B cell (primary cell): ENCODE data around the gene GOLIM4. TPM values are rescaled to one million over a fixed set of nuclear protein-coding genes. Genes with fewer than 3 reads are reported as not detected.

Experiments
- ATAC-seq: fragments of 200-7000 bp; cut with Tn5 transposase; one replicate; pipeline ENCODE4 v1.10.0; 2021; ENCODE audit warnings: low read depth, mild to moderate bottlenecking, moderate number of reproducible peaks, moderate library complexity
- CTCF ChIA-PET: fragments of 350-600 bp; sonication (Branson Sonifier 250); formaldehyde crosslinking; loops from one replicate; lab custom pipeline; 2021; ENCODE audit warnings: antibody characterized with exemption, inconsistent platforms; lab: Charles Lee
- POLR2A ChIA-PET: fragments of 350-600 bp; sonication (Branson Sonifier 250); formaldehyde crosslinking; loops from one replicate; lab custom pipeline; 2021; ENCODE audit warnings: antibody characterized with exemption; lab: Charles Lee
- DNase-seq: peaks from one replicate; pipeline ENCODE4 v3.0.0; 2013
- H2AFZ ChIP-seq: 2 replicates; pipeline ENCODE4 v1.6.1; 2012; ENCODE audit warnings: mild to moderate bottlenecking, low read depth, low read length; ENCODE audit not compliant: insufficient read depth, poor library complexity, severe bottlenecking
- H3K27ac ChIP-seq, 2 donors: 1 replicate in 1 of 2; 2 replicates in 1 of 2; pipeline ENCODE4 v1.5.1; 2012 to 2013; ENCODE audit warnings: low read length in 2 of 2, mild to moderate bottlenecking in 2 of 2, moderate library complexity in 1 of 2
- H3K27me3 ChIP-seq, 4 experiments: fragments of 200-600 bp in 1 of 4; sonication (generic) in 1 of 4; replicated peaks in 1 of 4; 1 replicate in 2 of 4; 2 replicates in 2 of 4; pipeline versions ENCODE4 v1.6.1 to v1.7.0; 2013 to 2016; ENCODE audit warnings: low read length in 3 of 4, mild to moderate bottlenecking in 2 of 4, mixed read lengths in 1 of 4, moderate library complexity in 1 of 4; ENCODE audit not compliant: insufficient read depth in 4 of 4, control insufficient read depth in 3 of 4; ENCODE audit errors: control extremely low read depth in 1 of 4
- H3K36me3 ChIP-seq, 2 experiments: replicated peaks in 1 of 2; 1 replicate in 1 of 2; 2 replicates in 1 of 2; pipeline versions ENCODE4 v1.6.1 to v1.7.1; 2013; ENCODE audit warnings: low read length in 1 of 2; ENCODE audit not compliant: insufficient read depth in 2 of 2, control insufficient read depth in 1 of 2; ENCODE audit errors: control extremely low read depth in 1 of 2, extremely low read depth in 1 of 2
- H3K4me1 ChIP-seq, 2 donors: fragments of 200-600 bp in 1 of 2; sonication (generic) in 1 of 2; 1 replicate in 1 of 2; 2 replicates in 1 of 2; pipeline versions ENCODE4 v1.5.1 to v1.6.1; 2013 to 2017; ENCODE audit warnings: low read length in 2 of 2; ENCODE audit not compliant: control insufficient read depth in 2 of 2, insufficient read depth in 2 of 2
- H3K4me2 ChIP-seq: replicated peaks from 2 replicates; pipeline ENCODE3; 2012; ENCODE audit warnings: mild to moderate bottlenecking, low read depth, low read length; ENCODE audit not compliant: poor library complexity, severe bottlenecking
- H3K4me3 ChIP-seq, 5 experiments: fragments of 200-600 bp in 1 of 5; sonication (generic) in 1 of 5; 1 replicate in 3 of 5; 2 replicates in 2 of 5; pipeline versions ENCODE4 v1.5.1 to v1.7.0; 2011 to 2016; ENCODE audit warnings: low read length in 4 of 5, mild to moderate bottlenecking in 4 of 5, low read depth in 2 of 5, control low read depth in 1 of 5, moderate library complexity in 1 of 5; ENCODE audit not compliant: insufficient read depth in 1 of 5; ENCODE audit errors: control extremely low read depth in 1 of 5, extremely low read depth in 1 of 5
- H3K79me2 ChIP-seq: fragments of 200-600 bp; sonication (generic); one replicate; pipeline ENCODE4 v1.6.0; 2016; ENCODE audit warnings: low read length; ENCODE audit not compliant: control insufficient read depth, insufficient read depth
- H3K9ac ChIP-seq: fragments of 200-600 bp; sonication (generic); 2 replicates; pipeline ENCODE4 v1.6.1; 2017; ENCODE audit warnings: mild to moderate bottlenecking, low read length, moderate library complexity
- H3K9me3 ChIP-seq, 3 donors: one replicate each; pipeline versions ENCODE4 v1.6.1 to v1.7.1; 2013; ENCODE audit warnings: low read length in 2 of 3; ENCODE audit not compliant: control insufficient read depth in 2 of 3, insufficient read depth in 1 of 3; ENCODE audit errors: control extremely low read depth in 1 of 3
- H4K20me1 ChIP-seq: 2 replicates; pipeline ENCODE4 v1.6.0; 2012; ENCODE audit warnings: mild to moderate bottlenecking, low read length; ENCODE audit not compliant: insufficient read depth, control insufficient read depth, poor library complexity, severe bottlenecking
- H3K27ac Mint-ChIP-seq: one replicate; pipeline ENCODE4 v1.8.0; 2021; ENCODE audit warnings: mixed read lengths
- H3K27me3 Mint-ChIP-seq: one replicate; pipeline ENCODE4 v1.8.0; 2021; ENCODE audit warnings: mixed read lengths
- H3K4me1 Mint-ChIP-seq: one replicate; pipeline ENCODE4 v1.8.0; 2021; ENCODE audit warnings: mixed read lengths
- H3K4me3 Mint-ChIP-seq: one replicate; pipeline ENCODE4 v1.8.0; 2021; ENCODE audit warnings: mixed read lengths
- H3K9me3 Mint-ChIP-seq: one replicate; pipeline ENCODE4 v1.8.0; 2022; ENCODE audit warnings: mixed read lengths; ENCODE audit not compliant: insufficient read depth
- CTCF ChIP-seq: fragments of 200-600 bp; IDR thresholded peaks from one replicate; pipeline ENCODE4 v1.8.0; 2022; ENCODE audit warnings: antibody characterized with exemption, mild to moderate bottlenecking
- EZH2 ChIP-seq: IDR thresholded peaks from 2 replicates; pipeline ENCODE4 v1.6.1; 2012; ENCODE audit warnings: borderline replicate concordance, low read depth, mild to moderate bottlenecking, moderate library complexity, low read length; ENCODE audit not compliant: insufficient read depth, poor library complexity, severe bottlenecking
- WGBS: methylation state at CpG from one replicate; pipeline ENCODE4 v1.1.5; 2013; ENCODE audit warnings: missing lambda C conversion rate; ENCODE audit not compliant: insufficient coverage; 5-methylcytosine and 5-hydroxymethylcytosine counted together
- intact Hi-C: fragments of 100-400 bp; cut with micrococcal nuclease; formaldehyde crosslinking; loops from one replicate; pipeline ENCODE4 v1.10.0; 2022
- polyA plus RNA-seq: library from polyadenylated mRNA; depleted of rRNA; stranded (reverse); fragments of >200 nt; gene quantifications from 2 replicates; pipeline ENCODE4 v1.2.3, GENCODE V29; 2012
- total RNA-seq, 2 donors: library from RNA; stranded (reverse); fragments of 120-200 nt in 1 of 2; gene quantifications; 1 replicate in 1 of 2; 2 replicates in 1 of 2; pipeline versions ENCODE4 v1.2.3 to v1.2.4, GENCODE V29; 2013 to 2022

The GOLIM4 gene
- total and polyA plus RNA-seq, 2 donors (not counting 1 experiment from before 2014, with no cell fraction given) = 2.5 to 9.3 TPM

DNA sequence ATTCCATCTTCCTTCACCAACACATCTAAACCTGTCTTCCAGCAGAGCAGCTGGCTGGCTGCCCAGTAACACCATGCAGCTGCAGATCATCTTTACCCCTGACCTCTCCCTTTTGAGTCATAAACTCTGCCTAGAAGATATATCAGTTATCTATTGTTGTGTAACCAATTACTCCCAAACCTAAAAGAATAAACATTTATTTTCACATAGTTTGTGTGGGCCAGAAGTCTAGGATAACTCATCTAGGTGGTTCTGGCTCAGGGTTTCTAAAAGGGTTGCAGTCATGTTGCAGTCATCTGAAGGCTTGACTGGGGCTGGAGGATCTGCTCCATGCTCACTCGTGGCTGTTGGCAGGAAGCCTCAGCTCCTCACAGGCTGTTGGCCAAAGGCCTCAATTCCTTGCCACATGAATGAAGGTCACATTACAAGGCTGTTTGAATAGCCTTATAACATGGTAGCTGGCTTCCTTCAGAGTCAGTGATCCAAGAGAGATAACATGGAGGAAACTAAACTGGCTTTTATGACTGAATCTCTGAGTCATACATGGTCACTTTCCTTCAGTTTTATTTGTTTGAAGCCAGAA is 92.8 kb downstream of the GOLIM4 start:
- Mint-ChIP-seq H3K9me3 (no peaks in the 10 kb centered on the region), H3K4me1 (no peaks in the 10 kb centered on the region), H3K27ac (no peak overlapping the region), H3K27me3 (no peaks in the 10 kb centered on the region), H3K4me3 (no peak overlapping the region)
- no peaks in the 10 kb centered on the region for H4K20me1 ChIP-seq
- DNase-seq = no peak
- H3K4me3 ChIP-seq = no peak overlapping the region
- H3K4me1 ChIP-seq = no peaks in the 10 kb centered on the region
- no peak for ATAC-seq
- TF ChIP-seq EZH2 (no peak), CTCF (no peak)
- no peaks in the 10 kb centered on the region for H3K27me3 ChIP-seq
- no peak overlapping the region for H2AFZ ChIP-seq
- no peak overlapping the region for H3K4me2 ChIP-seq
- H3K9me3 ChIP-seq = no peaks in the 10 kb centered on the region
- no peak overlapping the region for H3K9ac ChIP-seq
- WGBS = 67% methylated on average over 1 of the region's 1 CpG
- intact Hi-C loops = no loop called here
- ChIA-PET CTCF (no interaction called here), POLR2A (no interaction called here)
- H3K27ac ChIP-seq = no peak overlapping the region
- H3K36me3 ChIP-seq = no peaks in the 10 kb centered on the region
- no peaks in the 10 kb centered on the region for H3K79me2 ChIP-seq

DNA sequence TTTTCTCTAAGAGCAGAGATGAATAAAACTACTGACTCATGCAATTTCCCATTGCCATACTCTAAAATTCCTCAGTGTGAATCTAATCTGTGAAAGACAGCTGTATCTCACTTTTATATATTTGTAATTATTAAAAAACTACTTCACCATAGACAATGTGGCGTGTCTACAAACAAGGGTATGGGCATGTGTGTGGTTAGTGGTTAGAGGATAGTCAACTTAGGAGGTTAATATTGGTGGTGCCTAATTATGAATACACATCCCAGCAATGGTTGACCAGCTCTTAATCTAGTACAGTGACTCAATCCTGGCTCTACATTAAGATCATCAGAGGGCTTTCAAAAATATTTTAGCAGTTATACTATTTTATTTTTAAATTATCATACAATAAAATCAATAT is 94.5 kb downstream of the GOLIM4 start:
- Mint-ChIP-seq H3K9me3 (no peaks in the 10 kb centered on the region), H3K27me3 (no peaks in the 10 kb centered on the region), H3K4me1 (no peaks in the 10 kb centered on the region), H3K27ac (no peak overlapping the region), H3K4me3 (no peak overlapping the region)
- CTCF ChIA-PET = no interaction called here
- H3K27ac ChIP-seq = no peak overlapping the region
- TF ChIP-seq CTCF (no peak), EZH2 (no peak)
- no peaks in the 10 kb centered on the region for H3K36me3 ChIP-seq
- H2AFZ ChIP-seq = no peak overlapping the region
- DNase-seq (no peak), ATAC-seq (no peak)
- no peaks in the 10 kb centered on the region for H4K20me1 ChIP-seq
- POLR2A ChIA-PET = no interaction called here
- no peak overlapping the region for H3K4me3 ChIP-seq
- WGBS = no CpG with 5 or more reads among the region's 1 CpG
- no peak overlapping the region for H3K4me2 ChIP-seq
- H3K9me3 ChIP-seq = no peaks in the 10 kb centered on the region
- no peak overlapping the region for H3K9ac ChIP-seq
- H3K4me1 ChIP-seq = no peaks in the 10 kb centered on the region
- no peaks in the 10 kb centered on the region for H3K27me3 ChIP-seq
- H3K79me2 ChIP-seq = no peaks in the 10 kb centered on the region
- intact Hi-C loops = no loop called here
